MG63 (cell line): ENCODE measurements around the gene DDX25. TPM values are rescaled to one million over a fixed set of nuclear protein-coding genes. Genes with fewer than 3 reads are reported as not detected.

ENCODE experiments used
- DNase-seq: peaks from one replicate; pipeline ENCODE4 v3.0.0-alpha.2; 2020
- H3K27me3 ChIP-seq: fragments of 250-450 bp; sonication (Bioruptor Pico); 2 replicates; pipeline ENCODE4 v1.5.1; 2020; ENCODE audit warnings: mild to moderate bottlenecking, moderate library complexity
- H3K36me3 ChIP-seq: fragments of 250-450 bp; sonication (Bioruptor Pico); 2 replicates; pipeline ENCODE4 v1.5.1; 2020; ENCODE audit warnings: mild to moderate bottlenecking, moderate library complexity
- H3K4me3 ChIP-seq: fragments of 250-450 bp; sonication (Bioruptor Pico); 2 replicates; pipeline ENCODE4 v1.5.1; 2020; ENCODE audit warnings: mild to moderate bottlenecking, moderate library complexity
- H3K9me3 ChIP-seq: fragments of 250-450 bp; sonication (Bioruptor Pico); 2 replicates; pipeline ENCODE4 v1.5.1; 2020; ENCODE audit warnings: mild to moderate bottlenecking, moderate library complexity
- total RNA-seq: library from RNA; depleted of rRNA; stranded (reverse); fragments of >200 nt; shearing (Covaris generic); gene quantifications from 2 replicates; pipeline ENCODE4 v1.2.3, GENCODE V29; 2014; ENCODE audit warnings: low replicate concordance

The DDX25 gene
- total RNA-seq, 1 experiment from 2014 or later = not detected

GRCh38 chr11:125952973-125953372 is 48.7 kb downstream of the DDX25 start:
- Histone ChIP-seq H3K27me3 (no peaks in the 10 kb centered on the region), H3K9me3 (no peaks in the 10 kb centered on the region), H3K36me3 (peaks cover 20% of the 10 kb centered on the region), H3K4me3 (no peak overlapping the region)
- no peak for DNase-seq

DNA sequence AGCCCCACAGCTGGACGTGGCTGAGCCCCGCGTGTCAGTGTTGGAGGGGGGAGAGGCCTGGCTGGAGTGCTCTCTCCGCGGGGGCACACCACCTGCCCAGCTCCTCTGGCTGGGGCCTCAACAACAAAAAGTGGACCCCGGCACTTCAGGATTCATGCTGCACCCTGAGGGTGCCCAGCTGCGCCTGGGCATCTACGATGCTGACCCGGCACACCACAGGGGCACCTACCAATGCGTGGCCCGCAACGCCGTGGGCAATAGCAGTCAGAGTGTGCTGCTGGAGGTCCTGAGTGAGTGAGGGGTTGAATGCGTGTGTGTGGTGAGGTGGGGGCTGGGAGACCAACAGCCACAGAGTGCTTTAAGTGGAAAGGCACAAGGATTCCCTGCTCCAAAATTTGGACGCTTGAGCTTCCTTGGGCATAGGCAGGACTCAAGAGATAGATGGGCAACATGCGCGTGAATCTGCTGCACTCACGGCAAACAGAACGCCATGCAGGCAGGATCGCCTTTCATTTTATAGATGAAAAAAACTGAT is 49.2 kb downstream of the DDX25 start:
- H3K4me3 ChIP-seq = no peak overlapping the region
- H3K36me3 ChIP-seq = peaks cover 20% of the 10 kb centered on the region
- no peak for DNase-seq
- no peaks in the 10 kb centered on the region for H3K27me3 ChIP-seq
- no peaks in the 10 kb centered on the region for H3K9me3 ChIP-seq

DNA sequence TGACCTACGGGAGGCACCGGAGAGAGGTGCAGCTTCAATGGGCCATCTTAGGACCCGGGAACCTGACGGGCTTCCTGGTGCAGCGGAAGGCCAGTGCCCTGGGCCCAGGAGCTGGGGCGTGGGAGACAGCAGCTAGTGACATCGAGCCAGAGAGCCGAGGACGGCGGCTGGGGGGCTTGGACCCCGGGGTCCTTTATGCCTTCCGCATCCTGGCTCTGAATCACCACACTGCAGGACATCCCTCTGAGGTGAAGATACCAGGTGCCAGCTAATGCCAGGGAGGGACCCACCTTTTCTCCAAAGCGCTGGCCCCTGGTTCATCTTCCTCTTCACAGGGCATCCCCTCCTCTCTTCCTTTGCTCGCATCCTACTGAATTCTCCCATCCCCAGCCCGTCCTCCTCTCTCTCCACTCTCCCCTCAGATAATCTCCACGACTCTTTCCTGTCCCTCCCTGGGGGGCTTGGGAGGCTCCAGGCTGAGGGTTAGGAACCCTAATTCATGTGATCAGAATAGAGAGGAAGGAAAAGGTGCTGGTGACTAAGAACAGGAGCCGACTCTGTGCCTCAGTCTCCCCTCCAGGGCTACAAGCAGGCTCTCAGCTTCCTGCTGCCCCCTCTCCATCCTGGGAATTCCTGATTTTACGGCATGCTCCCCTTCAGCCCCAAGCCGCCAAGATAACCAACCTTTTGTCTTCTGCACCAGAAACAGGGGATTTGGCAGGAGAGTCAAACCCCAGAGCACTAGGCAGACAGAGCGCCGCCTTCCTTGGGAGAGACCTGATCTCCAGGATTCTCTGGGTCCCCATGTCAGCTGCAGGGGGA is 50.0 kb downstream of the DDX25 start:
- DNase-seq = no peak
- H3K36me3 ChIP-seq = peaks cover 24% of the 10 kb centered on the region
- H3K9me3 ChIP-seq = no peaks in the 10 kb centered on the region
- no peaks in the 10 kb centered on the region for H3K27me3 ChIP-seq
- H3K4me3 ChIP-seq = no peak overlapping the region

DNA sequence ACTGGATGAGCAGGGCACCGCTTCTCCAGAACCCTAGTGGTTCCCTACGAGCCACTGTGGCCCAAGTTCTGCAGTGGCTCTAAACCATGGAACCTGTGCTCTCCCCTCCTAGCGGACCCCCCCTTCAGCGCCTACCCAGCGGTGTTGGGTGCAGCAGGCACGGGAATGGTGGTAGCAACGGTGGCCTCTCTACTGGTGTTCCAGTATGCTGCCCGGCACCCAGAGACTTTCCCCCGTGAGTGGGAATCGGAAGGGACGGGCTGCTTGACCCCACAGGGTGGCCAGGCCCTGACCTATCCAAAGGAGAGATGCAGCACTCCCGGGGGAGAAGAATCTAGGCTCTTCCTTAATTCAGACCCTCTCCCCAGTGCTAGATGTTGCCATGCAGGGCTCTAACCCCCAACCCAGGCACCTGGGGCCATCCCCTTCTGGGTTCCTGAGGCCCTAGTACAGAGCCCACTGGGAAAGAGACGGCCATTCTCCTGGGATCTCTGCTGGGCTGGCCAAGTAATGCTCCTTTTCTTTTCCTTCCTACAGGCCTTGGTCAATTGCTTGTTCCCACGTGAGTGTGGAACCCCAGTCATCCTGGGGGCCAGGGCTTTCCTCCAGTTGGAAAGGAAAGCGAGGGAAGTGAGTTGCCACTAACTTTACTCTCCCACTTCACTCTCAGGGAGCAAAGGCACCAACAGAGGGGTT is 50.8 kb downstream of the DDX25 start:
- Histone ChIP-seq H3K4me3 (no peak overlapping the region), H3K9me3 (no peaks in the 10 kb centered on the region), H3K36me3 (peaks cover 29% of the 10 kb centered on the region), H3K27me3 (no peaks in the 10 kb centered on the region)
- no peak for DNase-seq

DNA sequence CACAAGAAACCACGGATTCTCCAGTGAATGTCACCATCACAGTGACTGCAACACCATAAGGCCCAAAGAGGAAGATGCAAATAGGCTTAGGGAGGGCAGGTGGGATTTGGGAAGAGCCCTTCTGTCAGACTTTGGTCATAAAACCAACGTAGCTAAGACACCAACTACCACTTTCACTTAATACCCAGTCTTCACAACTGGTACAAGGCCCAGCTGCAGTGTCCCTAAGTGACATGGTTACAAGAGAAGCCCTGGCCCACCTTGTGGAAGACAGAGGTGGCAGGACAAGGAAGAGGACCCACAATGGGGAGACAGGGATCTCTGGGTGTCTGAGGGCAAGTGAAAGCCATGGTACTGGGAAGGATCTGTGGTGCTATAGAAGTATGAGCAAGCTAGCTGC is 51.5 kb downstream of the DDX25 start:
- no peaks in the 10 kb centered on the region for H3K27me3 ChIP-seq
- no peak overlapping the region for H3K4me3 ChIP-seq
- no peak for DNase-seq
- peaks cover 36% of the 10 kb centered on the region for H3K36me3 ChIP-seq
- H3K9me3 ChIP-seq = no peaks in the 10 kb centered on the region

DNA sequence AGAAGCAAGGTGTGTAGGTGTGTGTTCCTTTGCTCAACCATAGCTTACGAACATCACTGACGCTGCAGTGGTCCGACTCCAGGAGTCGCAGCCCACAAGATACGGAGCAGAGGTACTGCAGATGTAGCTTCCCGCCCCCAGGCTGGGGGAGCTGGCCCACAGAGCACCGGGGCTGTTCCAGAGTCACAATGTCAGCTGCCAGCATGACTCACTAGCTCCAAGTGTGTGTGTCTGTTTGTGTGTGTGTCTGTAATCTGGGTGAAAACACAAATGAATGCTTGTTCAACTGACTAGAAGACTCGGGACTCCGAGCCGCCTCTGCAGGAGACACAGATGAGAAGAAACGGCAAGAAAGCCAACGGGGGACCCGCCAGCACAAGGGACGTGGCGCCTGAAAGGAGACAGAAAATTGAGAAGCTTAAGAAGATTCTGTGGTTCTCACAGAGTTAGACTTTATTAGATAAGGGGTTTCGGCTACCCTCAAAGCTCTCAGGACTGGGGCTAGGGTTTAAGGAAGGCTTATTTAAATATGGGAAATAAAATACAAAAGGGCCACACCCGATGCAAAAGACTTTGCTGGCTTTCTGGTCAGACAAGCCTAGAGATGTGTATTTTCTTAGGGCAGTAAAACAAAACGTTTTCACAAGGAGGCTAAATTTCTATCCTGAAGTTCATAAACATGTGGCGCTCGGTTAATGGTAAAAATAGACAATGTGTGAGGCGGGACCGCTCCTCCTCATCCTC is 52.3 kb downstream of the DDX25 start:
- Histone ChIP-seq H3K27me3 (no peaks in the 10 kb centered on the region), H3K4me3 (no peak overlapping the region), H3K9me3 (no peaks in the 10 kb centered on the region), H3K36me3 (peaks cover 43% of the 10 kb centered on the region)
- DNase-seq = no peak

GRCh38 chr11:125957618-125958332 is 53.5 kb downstream of the DDX25 start:
- H3K36me3 ChIP-seq = peaks cover 53% of the 10 kb centered on the region
- no peaks in the 10 kb centered on the region for H3K9me3 ChIP-seq
- no peak overlapping the region for H3K4me3 ChIP-seq
- no peaks in the 10 kb centered on the region for H3K27me3 ChIP-seq
- no peak for DNase-seq

DNA sequence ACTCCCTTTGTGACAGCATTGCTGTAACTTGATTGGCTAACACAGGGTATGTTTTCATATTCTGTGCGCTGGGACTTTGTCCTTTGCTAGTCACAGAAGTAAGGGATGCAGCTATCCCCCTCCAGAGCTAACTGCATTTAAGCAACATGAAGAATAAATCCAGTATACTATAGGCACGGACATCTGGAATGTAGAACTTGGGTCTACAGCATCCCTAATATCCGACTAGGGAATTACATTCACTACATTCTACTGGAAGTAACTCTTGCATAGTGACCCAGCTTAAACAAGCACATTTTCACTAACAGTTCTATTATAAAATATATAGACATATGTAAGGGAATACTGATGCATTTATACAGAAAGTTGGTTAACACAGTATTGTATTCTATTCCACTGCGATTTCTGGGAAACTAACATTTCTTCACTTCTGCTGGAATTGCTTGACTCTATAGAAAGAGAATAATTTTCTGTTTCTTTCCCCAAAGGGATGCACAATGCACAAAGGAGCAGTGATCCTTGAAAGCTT is 54.6 kb downstream of the DDX25 start:
- peaks cover 64% of the 10 kb centered on the region for H3K36me3 ChIP-seq
- H3K4me3 ChIP-seq = no peak overlapping the region
- no peaks in the 10 kb centered on the region for H3K27me3 ChIP-seq
- DNase-seq = no peak
- H3K9me3 ChIP-seq = no peaks in the 10 kb centered on the region; the same call in 1 of the 2 replicates

DNA sequence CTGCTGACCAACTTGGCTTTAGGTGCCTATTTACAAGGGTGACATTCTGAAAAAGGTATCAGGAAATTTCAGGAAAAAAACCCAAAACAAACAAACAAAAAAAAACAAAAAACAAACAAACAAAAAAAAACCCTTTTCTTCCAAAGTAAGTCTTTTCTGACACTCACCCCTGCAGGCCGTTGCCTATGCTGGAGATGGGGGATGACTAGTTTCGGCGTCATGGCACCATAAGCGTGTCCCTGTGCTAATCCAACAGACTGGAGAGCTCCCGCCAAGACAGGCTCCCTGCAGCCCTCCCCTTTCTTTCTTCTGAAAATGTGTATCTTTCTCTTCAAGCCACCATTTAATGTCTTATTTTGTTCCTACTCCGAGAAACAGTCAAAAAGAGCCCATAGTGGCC is 55.2 kb downstream of the DDX25 start:
- Histone ChIP-seq H3K36me3 (peaks cover 65% of the 10 kb centered on the region), H3K4me3 (no peak overlapping the region), H3K27me3 (no peaks in the 10 kb centered on the region), H3K9me3 (no peaks in the 10 kb centered on the region; the same call in 1 of the 2 replicates)
- DNase-seq = no peak

GRCh38 chr11:125959931-125960330 is 55.6 kb downstream of the DDX25 start:
- no peak overlapping the region for H3K4me3 ChIP-seq
- H3K36me3 ChIP-seq = peaks cover 63% of the 10 kb centered on the region
- no peaks in the 10 kb centered on the region; the same call in 1 of the 2 replicates for H3K9me3 ChIP-seq
- DNase-seq = no peak
- no peaks in the 10 kb centered on the region for H3K27me3 ChIP-seq

GRCh38 chr11:125960771-125961170 is 56.5 kb downstream of the DDX25 start:
- Histone ChIP-seq H3K4me3 (no peak overlapping the region), H3K36me3 (peaks cover 58% of the 10 kb centered on the region), H3K9me3 (no peaks in the 10 kb centered on the region; the same call in 1 of the 2 replicates), H3K27me3 (no peaks in the 10 kb centered on the region)
- no peak for DNase-seq

DNA sequence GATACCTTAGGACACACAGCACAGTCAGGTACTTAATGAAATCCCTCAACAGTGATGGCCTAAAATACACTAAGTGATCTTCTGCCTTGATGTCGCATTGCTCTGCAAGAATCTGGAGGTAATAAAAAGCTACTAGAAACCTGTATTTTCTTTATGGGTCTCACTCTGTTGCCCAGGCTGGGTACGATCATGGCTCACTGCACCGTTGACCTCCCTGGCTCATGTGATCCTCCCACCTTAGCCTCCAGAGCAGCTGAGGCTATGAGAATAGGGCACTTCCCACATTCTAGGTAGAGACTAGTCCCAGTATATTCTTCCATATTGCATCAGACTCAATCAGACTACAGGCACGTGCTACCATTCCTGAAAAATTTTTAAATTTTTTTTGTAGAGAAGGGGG is 63.2 kb downstream of the DDX25 start:
- Histone ChIP-seq H3K27me3 (no peaks in the 10 kb centered on the region), H3K9me3 (no peaks in the 10 kb centered on the region; the same call in 1 of the 2 replicates), H3K4me3 (no peak overlapping the region), H3K36me3 (peaks cover 19% of the 10 kb centered on the region)
- no peak for DNase-seq

- H3K4me3 ChIP-seq = no peak overlapping the region
- H3K36me3 ChIP-seq = peaks cover 10% of the 10 kb centered on the region
- H3K27me3 ChIP-seq = no peaks in the 10 kb centered on the region
- DNase-seq = no peak
- H3K9me3 ChIP-seq = no peaks in the 10 kb centered on the region; the same call in 1 of the 2 replicates
Observed at GRCh38 chr11:125968354-125968753, 64.0 kb downstream of the DDX25 start.

GRCh38 chr11:125971618-125972017 is 67.3 kb downstream of the DDX25 start:
- no peaks in the 10 kb centered on the region for H3K9me3 ChIP-seq
- H3K36me3 ChIP-seq = peaks cover 12% of the 10 kb centered on the region
- H3K27me3 ChIP-seq = no peaks in the 10 kb centered on the region
- DNase-seq = no peak
- no peak overlapping the region for H3K4me3 ChIP-seq

GRCh38 chr11:125974284-125974683 is 70.0 kb downstream of the DDX25 start:
- H3K27me3 ChIP-seq = no peaks in the 10 kb centered on the region
- no peak overlapping the region for H3K4me3 ChIP-seq
- no peak for DNase-seq
- no peaks in the 10 kb centered on the region for H3K9me3 ChIP-seq
- H3K36me3 ChIP-seq = peaks cover 21% of the 10 kb centered on the region

DNA sequence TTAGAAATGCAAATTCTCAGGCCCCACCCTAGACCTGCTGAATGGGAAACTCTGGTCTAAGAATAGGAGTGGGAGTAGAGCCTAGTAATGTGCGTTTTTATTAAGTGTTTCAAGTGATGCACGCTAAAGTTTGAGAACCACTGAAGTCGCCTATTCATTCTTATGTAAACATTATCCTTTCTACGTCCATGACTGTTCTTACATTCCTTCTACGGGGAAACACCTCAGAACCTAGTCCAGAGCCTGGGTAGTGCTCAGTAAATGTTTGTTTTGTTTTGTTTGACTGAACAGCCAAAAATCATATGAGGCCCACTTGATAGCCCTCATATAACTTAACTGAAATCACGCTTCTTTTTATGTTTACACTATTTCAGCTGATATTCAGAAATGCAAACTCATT is 71.3 kb downstream of the DDX25 start:
- Histone ChIP-seq H3K36me3 (peaks cover 24% of the 10 kb centered on the region), H3K27me3 (no peaks in the 10 kb centered on the region), H3K4me3 (no peak overlapping the region), H3K9me3 (no peaks in the 10 kb centered on the region)
- no peak for DNase-seq
